Mucosa of stomach (tissue), 1 donor: ENCODE measurements around the gene HS2ST1.
"Not testable (repeated sequence)": the region's sequence is repeated elsewhere in the genome, so short reads cannot be mapped to it uniquely, and the experiment has no call there.

Source experiments
- H3K27me3 ChIP-seq: one replicate; pipeline ENCODE4 v1.7.0; 2013; ENCODE audit warnings: mild to moderate bottlenecking, low read length; ENCODE audit not compliant: control insufficient read depth, insufficient read depth
- H3K36me3 ChIP-seq: one replicate; pipeline ENCODE4 v1.7.0; 2013; ENCODE audit warnings: low read length; ENCODE audit not compliant: control insufficient read depth, insufficient read depth
- H3K4me1 ChIP-seq: one replicate; pipeline ENCODE4 v1.7.0; 2013; ENCODE audit warnings: mild to moderate bottlenecking, low read length; ENCODE audit not compliant: control insufficient read depth, insufficient read depth
- H3K4me3 ChIP-seq: one replicate; pipeline ENCODE4 v1.7.0; 2013; ENCODE audit warnings: low read length
- H3K9ac ChIP-seq: one replicate; pipeline ENCODE4 v1.7.0; 2013; ENCODE audit warnings: mild to moderate bottlenecking, low read length, moderate library complexity
- H3K9me3 ChIP-seq: one replicate; pipeline ENCODE4 v1.7.0; 2013; ENCODE audit warnings: mild to moderate bottlenecking, low read length, moderate library complexity; ENCODE audit not compliant: control insufficient read depth
- donor health status: Pancreatic carcinoma.

The HS2ST1 gene

GRCh38 chr1:87058343-87058649 is 143.9 kb downstream of the HS2ST1 start:
- Histone ChIP-seq H3K36me3 (no peaks in the 10 kb centered on the region), H3K27me3 (no peaks in the 10 kb centered on the region), H3K9me3 (no peaks in the 10 kb centered on the region), H3K9ac (no peak overlapping the region), H3K4me1 (no peaks in the 10 kb centered on the region), H3K4me3 (no peak overlapping the region)

DNA sequence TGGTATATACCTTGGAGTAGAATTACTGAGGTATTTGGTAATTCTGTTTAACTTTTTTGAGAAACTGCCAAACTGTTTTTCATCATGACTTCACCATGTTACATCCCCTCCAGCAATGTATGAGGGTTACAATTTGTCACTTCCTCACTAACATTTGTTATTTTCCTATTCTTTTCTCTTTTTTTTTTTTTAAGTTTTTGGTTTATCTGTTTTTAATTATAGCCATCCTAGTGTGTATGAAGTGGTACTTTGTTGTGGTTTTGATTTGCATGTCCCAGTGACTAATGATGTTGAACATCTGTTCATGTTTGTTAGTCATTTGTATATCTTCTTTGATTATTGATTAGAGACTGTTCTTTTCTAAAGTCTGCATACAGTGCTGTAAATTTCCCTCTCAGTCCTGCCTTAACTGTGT is 147.3 kb downstream of the HS2ST1 start:
- H3K4me3 ChIP-seq: no peak overlapping the region
- no peaks in the 10 kb centered on the region for H3K27me3 ChIP-seq
- H3K4me1 ChIP-seq: no peaks in the 10 kb centered on the region
- H3K9me3 ChIP-seq: no peaks in the 10 kb centered on the region
- no peaks in the 10 kb centered on the region for H3K36me3 ChIP-seq
- H3K9ac ChIP-seq: no peak overlapping the region

- no peak overlapping the region for H3K4me3 ChIP-seq
- no peaks in the 10 kb centered on the region for H3K36me3 ChIP-seq
- no peaks in the 10 kb centered on the region for H3K4me1 ChIP-seq
- no peaks in the 10 kb centered on the region for H3K27me3 ChIP-seq
- H3K9ac ChIP-seq: no peak overlapping the region
- H3K9me3 ChIP-seq: no peaks in the 10 kb centered on the region
Measured at GRCh38 chr1:87062687-87063086, 148.3 kb downstream of the HS2ST1 start.

DNA sequence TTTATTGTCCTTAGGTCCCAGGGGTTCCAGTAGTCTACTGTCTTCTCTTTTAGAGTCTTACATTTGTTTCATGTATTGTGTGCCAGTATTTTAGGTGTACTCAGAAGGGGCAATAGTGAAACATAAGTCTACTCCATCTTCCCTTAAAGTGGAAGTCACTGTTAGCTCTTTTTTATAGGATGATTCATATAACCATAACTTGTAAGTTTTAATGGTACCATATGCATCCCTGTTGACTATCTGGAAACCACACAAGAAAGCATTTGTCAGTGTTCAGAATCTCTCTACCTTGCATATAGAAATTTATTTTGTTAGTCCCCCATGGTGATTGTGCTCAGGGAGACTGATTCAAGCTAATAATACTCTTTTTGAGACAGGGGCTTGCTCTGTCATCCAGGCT is 149.9 kb downstream of the HS2ST1 start:
- no peaks in the 10 kb centered on the region for H3K36me3 ChIP-seq
- H3K9ac ChIP-seq: no peak overlapping the region
- no peaks in the 10 kb centered on the region for H3K4me1 ChIP-seq
- H3K27me3 ChIP-seq: no peaks in the 10 kb centered on the region
- no peak overlapping the region for H3K4me3 ChIP-seq
- no peaks in the 10 kb centered on the region for H3K9me3 ChIP-seq

GRCh38 chr1:87064986-87065385 is 150.6 kb downstream of the HS2ST1 start:
- H3K4me3 ChIP-seq: no peak overlapping the region
- H3K9me3 ChIP-seq: no peaks in the 10 kb centered on the region
- H3K36me3 ChIP-seq: no peaks in the 10 kb centered on the region
- no peaks in the 10 kb centered on the region for H3K27me3 ChIP-seq
- H3K9ac ChIP-seq: no peak overlapping the region
- no peaks in the 10 kb centered on the region for H3K4me1 ChIP-seq

DNA sequence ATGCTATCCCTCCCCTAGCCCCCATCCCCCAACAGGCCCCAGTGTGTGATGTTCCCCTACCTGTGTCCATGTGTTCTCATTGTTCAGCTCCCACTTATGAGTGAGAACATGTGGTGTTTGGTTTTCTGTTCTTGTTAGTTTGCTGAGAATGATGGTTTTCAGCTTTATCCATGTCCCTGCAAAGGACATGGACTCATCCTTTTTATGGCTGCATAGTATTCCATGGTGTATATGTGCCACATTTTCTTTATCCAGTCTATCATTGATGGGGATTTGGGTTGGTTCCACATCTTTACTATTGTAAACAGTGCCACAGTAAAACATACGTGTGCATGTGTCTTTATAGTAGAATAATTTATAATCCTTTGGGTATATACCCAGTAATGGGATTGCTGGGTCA is 152.3 kb downstream of the HS2ST1 start:
- H3K9me3 ChIP-seq, H3K4me3 ChIP-seq, H3K4me1 ChIP-seq, H3K36me3 ChIP-seq, H3K9ac ChIP-seq, H3K27me3 ChIP-seq: not testable (repeated sequence)

- no peaks in the 10 kb centered on the region for H3K27me3 ChIP-seq
- H3K4me3 ChIP-seq: no peak overlapping the region
- H3K9me3 ChIP-seq: no peaks in the 10 kb centered on the region
- H3K9ac ChIP-seq: no peak overlapping the region
- H3K36me3 ChIP-seq: no peaks in the 10 kb centered on the region
- no peaks in the 10 kb centered on the region for H3K4me1 ChIP-seq
Measured at GRCh38 chr1:87072411-87072810, 158.0 kb downstream of the HS2ST1 start.

DNA sequence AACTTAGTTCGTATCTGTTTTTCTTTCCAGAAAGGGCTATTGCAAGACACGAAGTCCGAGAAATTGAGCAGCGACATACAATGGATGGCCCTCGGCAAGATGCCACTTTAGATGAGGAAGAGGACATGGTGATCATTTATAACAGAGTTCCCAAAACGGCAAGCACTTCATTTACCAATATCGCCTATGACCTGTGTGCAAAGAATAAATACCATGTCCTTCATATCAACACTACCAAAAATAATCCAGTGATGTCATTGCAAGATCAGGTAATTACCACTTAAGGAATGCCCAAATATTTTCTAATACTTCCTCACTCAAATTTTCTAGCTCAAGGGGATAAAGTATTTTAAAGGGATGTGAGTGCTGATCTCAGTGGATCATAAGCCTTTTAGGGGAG is 158.5 kb downstream of the HS2ST1 start:
- Histone ChIP-seq H3K4me1 (no peaks in the 10 kb centered on the region), H3K9ac (no peak overlapping the region), H3K27me3 (no peaks in the 10 kb centered on the region), H3K36me3 (no peaks in the 10 kb centered on the region), H3K9me3 (no peaks in the 10 kb centered on the region), H3K4me3 (no peak overlapping the region)

GRCh38 chr1:87074001-87074795 is 159.8 kb downstream of the HS2ST1 start:
- Histone ChIP-seq H3K27me3 (no peaks in the 10 kb centered on the region), H3K9ac (no peak overlapping the region), H3K36me3 (no peaks in the 10 kb centered on the region), H3K4me1 (no peaks in the 10 kb centered on the region), H3K4me3 (no peak overlapping the region), H3K9me3 (no peaks in the 10 kb centered on the region)

DNA sequence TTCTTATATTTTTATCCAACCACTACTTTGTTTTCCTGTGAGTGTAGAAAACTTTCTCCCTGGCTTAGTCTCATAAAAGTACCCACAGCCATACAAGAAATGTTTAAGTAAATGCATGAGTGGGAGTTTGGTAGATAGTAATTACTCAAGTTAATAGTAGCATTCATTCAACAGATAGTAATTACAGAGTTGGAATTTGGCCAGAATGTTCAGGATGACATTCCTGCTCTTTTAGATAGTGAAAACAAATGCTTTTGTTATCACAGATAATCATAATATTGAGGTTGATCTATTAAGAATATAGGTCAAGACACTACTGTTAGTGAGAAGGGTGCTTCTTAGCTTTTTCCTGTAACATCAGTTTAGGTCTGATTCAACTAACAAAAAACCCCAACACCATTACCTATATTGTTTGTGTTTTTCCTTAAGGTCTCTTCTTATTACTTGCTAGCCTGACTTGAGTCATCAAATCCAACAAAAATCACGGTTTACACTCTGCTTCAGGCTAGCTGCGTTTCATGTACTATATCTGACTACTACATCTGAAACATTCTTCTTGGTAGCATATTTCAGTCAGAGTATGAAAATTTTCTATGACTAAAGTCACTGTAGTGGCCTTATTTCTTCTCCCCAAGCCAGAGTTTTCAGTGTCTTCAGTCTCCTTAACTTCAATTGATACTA is 163.7 kb downstream of the HS2ST1 start:
- H3K9ac ChIP-seq: no peak overlapping the region
- H3K36me3 ChIP-seq: no peaks in the 10 kb centered on the region
- no peak overlapping the region for H3K4me3 ChIP-seq
- no peaks in the 10 kb centered on the region for H3K4me1 ChIP-seq
- no peaks in the 10 kb centered on the region for H3K9me3 ChIP-seq
- no peaks in the 10 kb centered on the region for H3K27me3 ChIP-seq

DNA sequence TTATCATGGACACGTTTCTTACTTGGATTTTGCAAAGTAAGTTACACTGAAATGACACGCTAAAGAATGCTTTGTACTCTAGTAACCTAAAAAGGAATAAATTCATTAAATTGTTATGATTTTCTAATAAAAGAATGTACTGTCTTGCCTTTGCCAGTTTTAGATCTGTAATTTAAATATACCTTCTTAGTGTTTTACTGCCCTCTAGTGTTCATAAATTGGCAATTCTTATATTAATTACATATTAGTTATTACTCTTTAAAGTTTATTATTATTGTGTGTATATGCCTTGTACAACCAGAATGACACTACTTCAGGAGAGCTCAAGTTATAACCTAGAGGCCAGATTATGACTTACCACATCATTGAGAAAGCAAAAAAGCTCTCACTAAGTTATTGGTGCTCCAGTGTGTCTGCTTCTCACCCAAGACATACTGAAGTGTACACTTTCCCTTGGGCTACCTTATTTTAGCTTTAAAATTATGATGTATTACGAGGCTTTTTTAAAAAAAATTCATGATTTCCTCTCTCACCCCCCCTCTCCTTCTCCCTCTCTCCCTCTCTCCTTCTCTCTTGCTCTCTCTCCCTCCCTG is 169.9 kb downstream of the HS2ST1 start:
- Histone ChIP-seq H3K9me3 (no peaks in the 10 kb centered on the region), H3K4me3 (no peak overlapping the region), H3K4me1 (no peaks in the 10 kb centered on the region), H3K27me3 (no peaks in the 10 kb centered on the region), H3K36me3 (no peaks in the 10 kb centered on the region), H3K9ac (no peak overlapping the region)

- Histone ChIP-seq H3K9ac (no peak overlapping the region), H3K4me3 (no peak overlapping the region)
Measured at GRCh38 chr1:87086120-87086519, 171.7 kb downstream of the HS2ST1 start.

More at GRCh38 chr1:87086120-87086519, 171.7 kb downstream of the HS2ST1 start:
- Histone ChIP-seq H3K4me1 (no peaks in the 10 kb centered on the region), H3K36me3 (no peaks in the 10 kb centered on the region), H3K27me3 (no peaks in the 10 kb centered on the region), H3K9me3 (no peaks in the 10 kb centered on the region)
